Measurements from ENCODE around the gene DDN.

DNA sequence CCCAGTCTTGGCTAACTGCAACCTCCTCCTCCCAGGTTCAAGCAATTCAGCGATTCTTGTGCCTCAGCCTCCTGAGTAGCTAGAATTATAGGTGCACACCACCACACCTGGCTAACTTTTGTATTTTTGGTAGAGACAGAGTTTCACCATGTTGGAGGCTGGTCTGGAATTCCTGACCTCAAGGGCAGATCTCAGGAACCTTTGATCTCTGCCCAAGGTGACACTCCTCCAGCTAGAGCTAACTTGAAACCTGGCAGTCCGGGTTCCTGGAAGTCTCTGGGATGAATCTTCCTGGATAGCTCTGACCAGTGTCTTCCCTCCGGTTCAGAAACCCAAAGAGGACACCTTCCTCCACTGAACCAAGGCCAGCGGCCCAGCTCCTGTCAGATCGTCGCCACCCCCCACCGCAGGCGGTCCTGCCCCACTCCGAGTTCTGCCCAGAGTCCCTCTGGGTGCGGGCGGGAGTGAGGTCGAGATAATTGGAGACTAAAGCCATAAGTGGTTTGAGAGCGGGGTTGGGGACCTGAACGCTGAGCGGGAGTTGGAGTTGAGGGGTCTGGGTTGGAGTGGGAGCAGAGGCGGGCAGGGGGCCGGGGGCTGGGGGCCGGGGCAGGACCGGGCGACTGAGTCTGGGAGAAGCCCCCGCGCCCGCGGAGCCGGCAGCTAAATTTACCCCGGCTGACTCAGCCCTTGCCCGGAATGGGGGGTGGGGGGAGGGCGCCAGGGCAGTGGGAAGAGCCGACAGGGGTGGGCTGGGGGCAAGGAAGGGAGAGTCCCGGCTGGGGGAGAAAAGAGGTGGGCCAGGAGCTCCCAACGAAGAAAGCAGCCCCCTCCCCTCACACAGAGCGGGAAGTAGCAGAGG, 4.7 kb downstream of the DDN start:
- TF ChIP-seq, protein P1, sequence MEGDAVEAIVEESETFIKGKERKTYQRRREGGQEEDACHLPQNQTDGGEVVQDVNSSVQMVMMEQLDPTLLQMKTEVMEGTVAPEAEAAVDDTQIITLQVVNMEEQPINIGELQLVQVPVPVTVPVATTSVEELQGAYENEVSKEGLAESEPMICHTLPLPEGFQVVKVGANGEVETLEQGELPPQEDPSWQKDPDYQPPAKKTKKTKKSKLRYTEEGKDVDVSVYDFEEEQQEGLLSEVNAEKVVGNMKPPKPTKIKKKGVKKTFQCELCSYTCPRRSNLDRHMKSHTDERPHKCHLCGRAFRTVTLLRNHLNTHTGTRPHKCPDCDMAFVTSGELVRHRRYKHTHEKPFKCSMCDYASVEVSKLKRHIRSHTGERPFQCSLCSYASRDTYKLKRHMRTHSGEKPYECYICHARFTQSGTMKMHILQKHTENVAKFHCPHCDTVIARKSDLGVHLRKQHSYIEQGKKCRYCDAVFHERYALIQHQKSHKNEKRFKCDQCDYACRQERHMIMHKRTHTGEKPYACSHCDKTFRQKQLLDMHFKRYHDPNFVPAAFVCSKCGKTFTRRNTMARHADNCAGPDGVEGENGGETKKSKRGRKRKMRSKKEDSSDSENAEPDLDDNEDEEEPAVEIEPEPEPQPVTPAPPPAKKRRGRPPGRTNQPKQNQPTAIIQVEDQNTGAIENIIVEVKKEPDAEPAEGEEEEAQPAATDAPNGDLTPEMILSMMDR (IDR thresholded peaks at IDR 0.05) = no peak
- TF ChIP-seq POLR2A (IDR thresholded peaks at IDR 0.05) = no peak
